ENCODE results near the gene ASTN2.

ASTN2 gene

DNA sequence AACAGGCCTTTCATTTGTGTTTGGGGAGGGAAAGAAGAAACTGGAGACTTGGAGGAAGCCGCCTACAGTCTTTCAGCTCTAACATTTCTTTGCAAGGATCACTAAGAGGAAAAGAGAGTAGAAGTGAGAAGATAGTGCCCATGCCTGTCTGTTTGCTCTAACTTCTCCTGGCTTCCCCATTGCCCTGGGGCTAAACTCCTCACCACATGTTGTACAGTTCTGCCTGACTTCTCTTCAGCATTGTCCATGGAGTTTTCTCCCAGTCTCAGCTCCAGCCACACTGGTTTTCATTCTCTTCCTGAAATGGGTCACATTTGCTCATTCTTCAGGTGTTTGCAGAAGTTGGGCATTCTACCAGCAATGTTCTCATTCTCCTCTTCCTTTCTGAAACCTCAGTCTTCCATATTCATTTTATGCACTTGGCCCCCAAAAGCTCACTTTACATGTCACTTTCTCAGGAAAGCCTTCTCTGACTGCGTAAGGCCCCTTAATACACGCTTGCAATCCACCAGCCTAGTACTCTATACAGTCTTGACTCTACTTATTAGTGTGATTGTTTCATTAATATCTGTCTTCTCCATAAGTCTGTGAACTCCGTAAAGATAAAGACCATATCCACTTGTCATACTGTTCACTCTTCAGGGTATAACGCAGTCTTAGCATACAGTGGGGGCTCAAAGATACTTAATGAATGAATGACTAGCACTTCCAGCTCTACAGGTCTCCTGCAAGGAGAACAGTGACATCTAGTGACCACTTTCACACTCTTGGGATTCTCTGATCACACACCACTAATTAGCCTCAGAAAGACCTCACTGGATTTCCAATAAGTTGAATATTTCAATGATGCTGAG, 768.0 kb downstream of the ASTN2 start:
- no peak for DNase-seq

DNA sequence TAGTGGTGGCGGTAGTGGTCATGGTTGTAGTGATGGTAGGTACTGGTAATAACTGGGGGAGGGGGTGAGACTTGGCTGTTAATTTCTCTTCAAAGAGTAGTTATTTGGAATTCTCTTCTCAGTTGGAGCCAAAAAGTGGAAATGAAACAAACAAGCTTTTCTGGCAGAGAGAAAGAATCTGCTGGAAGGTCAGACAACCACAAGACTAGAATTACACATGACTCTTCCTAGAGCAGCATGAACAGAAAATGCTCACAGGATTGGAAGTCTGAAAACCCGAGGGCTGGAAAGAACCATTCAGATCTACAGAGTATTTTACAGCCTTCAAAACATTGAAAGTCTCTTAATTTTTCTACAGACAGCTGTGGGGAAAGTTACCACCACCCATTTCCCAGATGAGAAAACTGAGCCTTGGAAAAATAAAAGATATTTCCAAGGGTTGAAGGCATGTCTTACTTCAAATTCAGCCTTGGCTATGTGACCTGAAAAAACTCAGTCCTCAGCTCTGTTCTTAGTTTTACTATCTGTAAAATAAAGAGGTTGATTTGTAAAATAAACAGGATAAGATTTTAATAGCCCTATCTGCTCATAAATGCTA, 770.7 kb downstream of the ASTN2 start:
- no peak for DNase-seq

DNA sequence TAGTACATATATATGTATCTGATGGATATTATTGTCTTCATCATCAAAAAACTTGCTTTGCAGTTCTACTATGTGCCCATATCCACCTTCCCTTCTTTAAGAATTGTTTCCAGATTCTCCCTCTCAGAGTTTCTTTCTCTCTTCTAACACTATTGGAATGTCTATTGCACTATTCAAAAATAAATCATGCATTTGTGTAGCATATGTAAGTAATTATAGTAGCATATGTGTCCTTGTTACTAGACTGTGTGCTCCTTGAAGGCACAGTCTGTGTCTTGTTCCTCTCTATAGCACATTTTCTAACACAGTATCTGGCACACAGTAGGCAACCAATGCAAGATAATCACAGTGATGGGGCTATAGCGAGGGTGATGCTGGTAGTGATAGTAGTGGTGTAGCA, 771.2 kb downstream of the ASTN2 start:
- no peak for DNase-seq

DNA sequence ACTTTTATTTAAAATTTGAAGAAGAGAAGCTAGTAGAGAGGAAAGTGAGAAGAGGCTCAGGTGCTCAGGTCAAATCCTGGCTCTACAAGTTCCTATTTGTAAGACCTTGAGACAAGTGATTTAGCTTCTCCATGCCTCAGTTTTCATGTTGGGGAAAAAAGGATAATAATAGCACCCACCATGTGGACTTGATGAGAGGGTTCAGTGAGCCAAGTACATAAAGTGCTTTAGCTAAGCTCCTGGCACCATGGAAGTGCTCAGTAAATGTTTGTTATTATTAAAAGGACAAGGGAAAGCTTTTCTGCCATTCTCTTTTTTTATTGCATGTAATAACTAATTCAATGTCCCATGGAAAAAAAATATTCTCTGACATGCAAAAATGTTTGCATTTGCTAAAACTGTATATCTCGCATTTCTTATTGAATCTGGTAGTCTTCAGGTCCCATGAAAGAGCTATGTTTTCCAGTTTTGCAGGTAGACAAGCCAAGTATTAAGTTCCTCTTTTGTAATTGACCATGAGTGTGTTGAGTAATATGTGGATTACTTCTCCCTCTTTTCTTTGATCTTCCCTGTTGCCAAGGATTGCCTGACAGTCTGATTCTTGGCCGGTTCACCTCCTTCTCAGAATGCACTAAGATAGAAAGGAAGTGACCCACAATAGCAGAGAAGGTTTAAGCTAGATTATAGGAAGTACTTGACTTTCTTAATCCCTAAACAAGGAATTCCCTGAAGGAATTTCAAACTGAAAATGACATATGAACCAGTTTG, 773.4 kb downstream of the ASTN2 start:
- DNase-seq = no peak

DNA sequence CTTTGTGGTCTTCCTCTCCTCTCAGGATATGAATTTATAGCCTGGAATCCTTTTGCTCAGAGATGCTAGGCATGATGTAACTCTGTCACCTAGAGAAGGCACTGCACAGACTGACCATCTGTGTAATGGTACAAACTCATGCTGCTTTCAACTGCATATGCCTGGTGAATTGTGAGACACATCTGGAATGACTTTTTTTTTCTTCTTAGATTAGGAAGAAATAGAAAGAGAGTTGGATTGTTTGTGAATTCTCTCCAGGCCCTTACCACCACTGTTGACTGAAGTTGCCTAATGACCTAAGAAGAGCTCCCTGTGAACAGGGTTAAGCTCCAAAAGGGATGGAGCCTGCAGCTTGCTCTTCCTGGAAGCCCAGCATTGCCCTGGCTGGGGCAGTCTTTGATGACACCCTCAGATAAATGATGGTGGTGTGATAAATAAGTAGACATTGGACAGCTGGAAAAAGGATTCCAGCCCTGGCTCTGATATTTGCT, 775.6 kb downstream of the ASTN2 start:
- no peak for DNase-seq

DNA sequence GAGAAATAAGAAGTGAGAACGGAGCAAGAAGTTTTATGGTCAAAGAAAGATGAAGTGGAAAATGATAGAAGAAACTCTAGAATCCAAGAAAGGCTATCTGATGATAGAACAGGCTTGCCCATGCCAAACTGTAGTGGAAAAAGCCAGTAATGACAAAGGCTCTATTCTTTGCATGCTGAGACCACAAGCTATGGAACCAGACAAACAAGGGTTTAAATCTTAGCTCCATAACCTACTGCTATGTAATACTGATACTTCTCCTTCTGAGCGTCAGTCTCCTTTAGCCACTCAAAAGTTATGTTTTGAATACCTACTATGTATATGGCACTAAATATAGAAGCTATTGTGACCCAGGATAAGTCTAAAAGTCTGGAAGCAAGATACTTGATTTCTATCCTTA, 778.9 kb downstream of the ASTN2 start:
- DNase-seq = no peak

DNA sequence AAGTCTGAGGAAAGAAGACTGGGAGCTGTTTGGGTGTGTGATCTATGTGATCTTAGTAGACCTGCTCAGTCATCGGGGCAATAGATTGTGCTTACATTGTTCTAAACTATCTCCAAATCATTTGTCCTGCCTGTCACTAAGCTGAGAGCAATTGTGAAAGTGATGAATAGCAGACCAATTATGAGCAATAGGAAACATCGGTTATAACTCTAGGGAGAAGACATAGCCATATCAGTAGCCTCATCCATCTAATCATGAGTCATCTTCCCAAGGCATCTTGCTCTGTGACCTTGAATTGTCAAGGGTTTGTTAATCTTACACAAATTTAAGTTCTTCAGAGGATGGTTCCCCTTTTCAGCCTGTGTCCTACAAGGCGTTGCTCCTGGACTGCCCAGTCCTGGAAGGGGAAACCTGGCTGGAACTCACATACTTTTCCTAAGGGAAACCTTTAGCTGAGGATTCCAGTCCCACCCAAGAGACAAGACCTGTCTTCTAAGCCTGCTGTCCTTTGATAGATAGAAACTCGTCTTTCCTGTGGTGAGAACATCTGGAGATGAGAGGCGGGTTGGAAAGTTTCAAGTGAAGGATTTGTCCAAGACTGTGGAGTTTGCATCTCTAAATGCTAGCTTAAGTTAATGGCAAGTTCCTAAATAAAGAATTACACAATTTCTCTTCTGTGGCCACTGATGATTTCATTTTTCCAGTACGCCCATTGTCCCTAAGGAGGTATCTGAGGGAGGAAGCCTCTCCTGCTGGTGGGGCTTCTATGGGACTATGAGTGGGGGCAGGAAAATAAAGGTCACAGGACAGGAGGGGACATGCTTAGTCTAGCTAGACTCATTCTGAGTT, 781.6 kb downstream of the ASTN2 start:
- DNase-seq = no peak

DNA sequence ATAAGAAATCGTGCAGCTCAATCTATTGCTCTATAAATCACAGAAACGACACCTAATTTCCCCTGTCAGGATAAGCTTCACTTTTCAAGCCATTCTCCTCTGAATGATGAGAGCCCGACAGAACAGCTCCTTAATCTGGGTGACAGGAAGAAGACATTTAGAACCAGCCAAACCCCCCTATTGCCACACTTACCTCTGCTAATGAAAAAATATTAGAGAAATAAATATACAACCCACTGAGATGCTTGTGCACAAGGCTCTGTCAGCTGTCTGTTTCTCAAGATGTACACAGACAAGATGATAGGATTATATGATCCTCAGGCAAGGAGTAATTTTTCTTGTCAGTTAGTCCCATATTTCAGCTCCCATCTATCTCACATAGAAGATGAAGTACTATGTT, 785.2 kb downstream of the ASTN2 start:
- DNase-seq = no peak

DNA sequence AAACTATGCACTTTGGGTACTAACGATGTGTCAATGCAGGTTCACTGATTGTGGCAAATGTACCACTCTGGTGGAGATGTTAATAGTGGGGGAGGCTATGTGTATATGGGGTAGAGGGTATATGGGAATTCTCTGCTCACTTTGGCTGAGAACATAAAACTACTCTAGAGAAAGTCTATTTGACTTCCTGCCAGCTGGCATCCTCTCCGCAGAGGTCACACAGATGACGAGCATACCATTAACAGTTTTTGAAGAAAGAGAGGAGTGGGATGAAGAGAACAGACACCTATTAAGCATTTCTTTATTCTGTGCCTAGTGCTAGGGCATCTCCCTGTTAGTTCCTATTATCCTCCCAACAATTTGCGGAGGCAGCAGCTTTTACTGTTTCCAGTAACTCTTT, 786.1 kb downstream of the ASTN2 start:
- DNase-seq = no peak

DNA sequence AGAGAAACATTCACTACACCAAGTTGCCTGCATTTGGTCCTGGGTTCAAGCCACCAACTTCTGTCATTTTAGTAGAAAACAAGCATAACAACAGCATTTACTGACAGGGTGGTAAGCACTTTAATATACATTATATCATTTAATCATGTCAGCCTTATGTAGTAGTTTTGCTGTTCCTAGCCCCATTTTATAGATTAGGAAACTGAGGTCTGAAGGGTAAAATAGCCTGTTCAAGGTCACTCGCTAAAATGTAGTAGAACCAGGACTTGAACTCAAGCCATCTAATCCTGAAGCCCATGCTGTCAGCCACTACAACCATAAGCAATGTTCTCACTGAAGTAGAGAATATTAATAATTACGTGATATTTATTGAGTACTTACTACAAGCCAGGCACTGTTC, 787.4 kb downstream of the ASTN2 start:
- DNase-seq = no peak

DNA sequence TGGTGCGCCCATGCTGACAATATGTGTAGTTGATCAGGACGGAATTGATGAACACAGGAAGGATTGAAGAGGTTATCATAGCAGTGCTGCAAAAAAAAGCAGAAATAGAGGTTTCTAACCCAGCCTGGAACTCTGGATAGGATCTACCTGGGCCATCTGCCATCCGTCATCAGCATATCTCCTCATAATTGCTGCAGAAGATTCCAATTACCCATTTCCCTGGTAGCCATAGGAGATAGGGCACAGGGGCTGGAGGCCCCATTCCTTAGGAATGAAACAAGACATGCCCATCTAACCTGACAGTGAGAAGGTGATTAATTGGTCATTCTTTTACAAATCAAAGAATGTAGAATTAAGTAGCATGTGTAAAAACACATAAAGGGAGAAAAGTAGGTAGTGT, 788.1 kb downstream of the ASTN2 start:
- DNase-seq = no peak

DNA sequence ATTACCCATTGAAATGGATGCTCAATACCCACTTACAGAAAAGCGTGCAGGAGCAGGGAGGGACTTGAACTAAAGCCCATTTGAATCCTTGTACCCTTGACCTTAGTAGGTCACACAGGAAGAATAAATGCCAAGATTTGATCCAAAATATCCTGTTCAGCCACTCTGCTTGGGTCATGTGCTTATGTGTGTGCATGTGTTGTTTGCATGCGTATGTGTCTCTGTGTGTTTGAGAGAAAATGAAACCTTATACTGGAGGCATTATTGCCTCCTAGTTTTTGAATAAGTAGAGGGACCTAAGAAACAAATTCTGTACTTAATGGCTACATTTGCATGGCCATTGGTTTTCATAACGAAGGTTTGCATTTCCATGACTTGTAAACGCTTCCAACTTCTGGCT, 791.1 kb downstream of the ASTN2 start:
- DNase-seq = no peak

DNA sequence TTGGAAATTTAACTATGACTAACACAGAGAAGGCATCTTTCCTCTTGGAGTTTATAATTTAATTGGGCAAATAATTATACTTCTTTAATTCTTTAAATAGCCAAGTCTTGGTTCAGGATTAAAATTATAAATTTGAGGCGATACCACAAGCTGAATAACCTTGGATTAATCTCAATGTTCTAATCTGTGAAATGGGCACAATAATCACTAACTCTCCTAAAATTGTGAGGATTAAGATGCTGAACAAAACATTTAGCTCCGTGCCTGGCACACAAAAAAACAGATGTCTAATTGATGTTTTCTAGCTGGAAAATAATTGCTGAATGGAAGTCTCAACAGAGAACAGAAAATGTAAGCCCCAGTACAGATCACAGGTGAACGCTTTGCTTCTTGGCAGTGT, 797.5 kb downstream of the ASTN2 start:
- DNase-seq = no peak

DNA sequence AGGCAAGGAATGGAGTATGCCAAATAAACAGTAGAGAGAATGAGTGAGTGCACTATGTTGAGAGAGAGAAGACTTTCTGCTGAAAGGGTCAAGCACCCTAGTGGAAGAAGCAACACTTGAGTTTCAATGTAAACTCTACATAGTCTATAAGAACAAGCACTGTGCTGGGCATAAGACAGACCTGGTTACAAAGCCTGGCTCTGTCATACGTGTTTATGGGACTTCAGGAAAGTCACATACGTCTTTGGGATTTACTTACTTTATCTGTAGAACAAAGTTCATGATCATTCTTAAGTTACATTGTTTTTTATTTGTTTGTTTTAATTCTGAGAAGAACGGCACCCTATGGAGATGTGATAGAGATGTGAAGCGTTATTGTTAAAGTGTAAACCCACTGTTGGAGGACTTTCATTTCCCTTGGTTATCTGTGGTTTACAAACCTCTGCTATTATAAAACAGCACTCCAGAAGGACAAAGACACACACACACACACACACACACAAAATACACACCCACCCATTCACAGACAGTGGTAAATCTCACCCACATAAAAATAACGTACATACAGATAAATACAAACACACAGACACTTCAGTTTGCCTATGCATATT, 798.4 kb downstream of the ASTN2 start:
- DNase-seq = no peak

DNA sequence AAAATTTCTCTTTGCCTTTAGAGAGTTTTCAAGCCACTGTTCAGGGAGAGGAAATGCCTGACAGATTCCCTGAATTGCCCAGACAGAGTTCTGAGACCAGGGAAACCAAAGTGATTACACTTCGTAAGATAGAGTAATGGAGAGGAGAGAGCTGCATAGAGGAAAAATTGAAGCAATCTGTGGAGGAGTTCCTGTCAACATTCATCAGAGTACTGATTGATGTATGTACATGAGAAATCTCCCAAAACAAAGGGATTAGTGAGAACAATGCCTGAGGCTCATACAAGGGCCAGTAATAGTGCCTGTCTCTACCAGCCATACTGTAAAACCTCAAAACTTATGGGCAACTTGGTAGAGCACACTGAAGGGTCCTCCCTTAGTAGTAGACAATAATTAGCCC, 806.8 kb downstream of the ASTN2 start:
- DNase-seq = no peak

DNA sequence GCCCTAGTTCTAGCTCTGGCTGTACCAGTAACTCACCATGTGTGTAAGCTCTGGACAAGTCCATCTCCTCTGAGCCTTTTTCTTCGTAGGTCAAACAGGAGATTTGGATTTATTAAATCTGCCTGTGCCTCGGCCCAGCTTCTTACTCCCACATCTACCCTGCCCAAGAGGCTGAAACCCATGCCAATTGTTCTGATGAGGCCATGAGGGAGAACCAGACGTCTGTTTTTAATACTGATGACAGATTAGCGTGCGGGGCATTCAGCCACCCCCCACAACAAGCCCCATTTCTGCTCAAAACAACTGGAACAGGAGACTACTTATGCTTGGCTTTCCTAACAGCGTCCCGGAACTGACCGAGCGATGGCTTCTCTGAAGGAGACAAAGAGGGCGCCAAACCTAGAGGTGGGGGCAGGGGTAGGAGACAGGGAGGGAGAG, 808.9 kb downstream of the ASTN2 start:
- no peak for DNase-seq

DNA sequence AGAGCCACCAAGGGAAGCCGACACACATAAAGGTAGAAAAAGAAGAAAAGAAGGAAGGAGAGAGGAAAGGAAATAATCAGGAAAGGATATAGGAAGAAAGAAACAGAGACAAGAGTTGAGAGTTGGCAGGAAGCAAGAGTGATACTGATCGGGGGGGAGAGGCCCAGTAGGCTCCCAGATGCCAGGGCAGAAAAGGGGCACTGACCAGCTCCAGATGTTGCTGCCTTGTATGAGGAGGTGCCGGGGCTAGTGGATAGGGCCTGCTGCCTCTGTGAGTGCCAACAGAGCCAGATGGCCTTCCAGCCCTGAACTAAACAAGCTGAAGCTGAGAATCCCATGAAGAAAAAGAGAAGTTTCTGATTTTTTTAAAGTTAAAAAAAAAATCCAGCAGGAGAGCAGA, 809.8 kb downstream of the ASTN2 start:
- DNase-seq = no peak

DNA sequence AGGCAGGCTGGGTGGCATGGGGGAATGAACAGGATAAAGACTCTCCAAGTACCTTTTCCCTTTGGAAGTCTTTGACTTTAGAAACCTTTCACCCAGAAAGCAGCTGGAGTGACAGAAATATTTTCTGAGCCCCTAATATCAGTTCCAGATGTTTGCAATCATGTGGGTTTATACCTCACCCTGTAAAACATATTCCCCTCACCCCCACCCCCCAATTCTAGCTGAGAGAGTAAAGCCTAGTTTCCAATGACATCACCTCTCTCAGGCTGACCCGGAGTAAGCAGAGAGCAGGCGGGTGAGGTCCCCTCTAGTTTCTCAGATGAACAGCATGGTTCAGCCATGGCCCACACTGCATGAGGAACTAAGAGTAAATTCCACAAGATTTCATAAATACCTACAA, 810.6 kb downstream of the ASTN2 start:
- no peak for DNase-seq

DNA sequence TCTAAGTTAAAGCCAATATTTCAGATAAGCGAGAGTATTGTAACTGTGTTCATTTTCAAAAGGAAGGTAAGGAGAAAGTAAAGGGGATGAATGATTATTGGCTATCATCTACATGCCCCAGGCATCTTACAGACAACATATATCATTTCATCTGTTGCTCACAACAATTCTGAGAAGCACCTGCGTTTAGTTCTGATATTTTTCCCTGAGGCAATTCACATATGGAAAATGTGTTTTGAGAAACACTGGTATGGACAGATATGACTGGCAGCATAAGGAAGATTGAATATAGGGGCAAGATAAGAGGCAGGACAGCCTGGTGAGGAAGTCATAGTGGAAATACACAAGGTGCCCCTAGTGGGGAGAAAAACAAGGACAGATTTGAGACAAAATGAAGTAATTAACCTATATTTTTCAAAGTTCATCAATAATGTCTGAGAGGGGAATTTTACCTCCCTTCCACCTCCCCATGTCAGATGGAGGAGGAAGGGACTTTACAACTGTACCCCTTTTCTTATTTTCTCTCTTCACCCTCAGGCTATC, 815.4 kb downstream of the ASTN2 start:
- no peak for DNase-seq

DNA sequence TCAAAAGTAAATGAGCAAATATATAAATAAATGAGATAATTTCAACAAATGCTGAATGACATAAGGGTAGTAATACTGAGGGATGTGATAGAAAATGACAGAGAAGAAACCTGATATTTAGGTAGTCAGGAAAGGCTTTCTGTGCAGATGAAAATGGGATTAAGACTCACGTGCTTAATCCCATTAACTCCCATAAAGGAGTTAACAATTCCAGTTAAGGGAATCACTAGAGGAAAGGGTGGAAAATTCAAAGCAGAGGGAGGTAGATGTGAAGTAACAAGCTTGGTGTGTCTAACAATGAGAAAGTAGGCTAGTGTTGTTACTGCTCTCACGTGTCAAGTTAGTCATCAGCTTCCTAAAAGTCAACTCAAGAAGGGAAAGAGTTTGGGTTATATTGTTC, 818.2 kb downstream of the ASTN2 start:
- DNase-seq = no peak

DNA sequence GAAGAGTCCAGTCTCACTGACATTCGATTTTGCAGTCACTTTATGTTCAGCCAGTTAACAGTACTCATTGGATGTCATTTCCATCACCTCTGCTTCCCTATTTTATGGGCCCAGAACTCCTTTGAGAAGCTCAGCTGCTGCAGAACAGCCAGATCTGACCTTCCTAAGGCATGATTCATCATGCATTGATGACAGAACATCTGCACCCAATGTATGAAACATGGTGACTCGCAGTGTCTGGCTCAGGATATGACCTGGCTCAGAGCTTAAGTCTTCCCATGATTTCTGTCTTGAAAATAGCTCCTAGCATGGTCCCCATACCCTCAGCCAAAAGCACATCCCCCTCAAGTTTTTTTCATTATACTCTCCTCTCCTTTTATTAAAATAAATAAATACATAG, 820.3 kb downstream of the ASTN2 start:
- no peak for DNase-seq

DNA sequence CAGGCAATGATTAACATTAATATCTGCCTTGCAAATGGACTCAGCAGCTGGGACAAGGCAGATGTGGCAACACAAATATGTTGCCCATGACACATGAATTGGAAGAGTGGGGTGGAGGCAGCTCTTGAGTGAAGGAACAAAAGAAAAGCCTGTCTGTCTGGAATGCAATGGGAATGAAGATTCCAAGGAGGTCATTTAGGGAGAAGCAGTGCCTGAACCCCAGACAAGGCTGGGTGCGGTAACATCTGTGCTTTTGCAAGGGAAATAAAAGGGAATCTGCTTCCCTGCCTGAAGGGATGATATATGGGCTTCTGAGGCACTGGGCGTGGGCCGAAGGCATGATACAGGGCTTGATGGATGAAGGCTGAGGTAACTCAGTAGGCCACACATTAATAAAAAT, 821.9 kb downstream of the ASTN2 start:
- DNase-seq = no peak
